DMS53 treated with DMSO at 0.1 percent for 48 hours (cell line): ENCODE data around the gene MRPS14.
"Not testable (repeated sequence)": the region's sequence is repeated elsewhere in the genome, so short reads cannot be mapped to it uniquely, and the experiment has no call there.

ENCODE experiments used
- DNase-seq: peaks from one replicate; lab custom pipeline; 2025; ENCODE audit not compliant: unreplicated experiment; lab: John Stamatoyannopoulos, UW

Gene MRPS14

DNA sequence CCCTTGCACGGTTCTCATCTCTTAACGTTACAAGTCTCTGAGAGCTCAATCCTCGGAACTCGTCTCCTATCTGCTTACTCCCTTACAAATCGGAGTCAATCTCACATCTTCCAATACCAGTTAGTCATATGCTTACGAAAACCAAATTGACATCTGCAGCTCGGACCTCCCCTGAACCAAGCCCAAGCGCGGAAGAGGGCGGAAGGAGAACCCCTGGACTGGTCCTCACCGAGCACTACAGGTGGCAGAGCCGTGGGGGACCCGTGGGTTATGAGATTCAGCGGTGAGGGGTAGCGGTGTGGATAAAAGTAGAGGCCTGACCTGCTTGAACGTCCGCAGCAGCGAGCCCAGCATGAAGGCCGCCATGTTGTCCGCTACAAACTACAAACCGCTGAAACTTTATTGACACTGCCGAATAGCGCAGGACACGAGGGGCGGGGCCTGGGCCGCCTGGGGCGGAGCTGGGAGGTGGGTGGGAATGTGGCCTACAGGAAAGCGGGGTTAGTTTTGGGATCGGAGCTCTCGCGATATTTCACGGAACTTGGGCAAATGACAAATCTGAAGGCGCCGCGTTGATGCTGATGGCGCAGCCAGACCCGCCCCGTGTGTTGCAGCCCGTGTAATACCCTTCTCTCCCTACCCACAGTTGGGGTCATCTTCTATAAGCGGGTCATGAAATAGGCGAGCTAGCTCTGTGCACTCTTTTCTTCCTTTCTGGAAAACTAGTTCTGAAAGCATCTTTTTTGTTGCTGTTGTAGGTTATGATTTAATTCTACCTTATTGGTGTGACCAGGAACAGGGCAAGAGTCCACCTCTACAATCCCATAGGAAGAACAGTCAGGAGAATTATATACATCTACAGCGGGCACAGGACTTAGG lies at the start of gene MRPS14:
MRPS14 (minus strand) TSS at position 383 of the 879 bp plus-strand sequence; CDS start at position 366, 17 bp downstream.
- peak; percentile 85 for DNase-seq

DNA sequence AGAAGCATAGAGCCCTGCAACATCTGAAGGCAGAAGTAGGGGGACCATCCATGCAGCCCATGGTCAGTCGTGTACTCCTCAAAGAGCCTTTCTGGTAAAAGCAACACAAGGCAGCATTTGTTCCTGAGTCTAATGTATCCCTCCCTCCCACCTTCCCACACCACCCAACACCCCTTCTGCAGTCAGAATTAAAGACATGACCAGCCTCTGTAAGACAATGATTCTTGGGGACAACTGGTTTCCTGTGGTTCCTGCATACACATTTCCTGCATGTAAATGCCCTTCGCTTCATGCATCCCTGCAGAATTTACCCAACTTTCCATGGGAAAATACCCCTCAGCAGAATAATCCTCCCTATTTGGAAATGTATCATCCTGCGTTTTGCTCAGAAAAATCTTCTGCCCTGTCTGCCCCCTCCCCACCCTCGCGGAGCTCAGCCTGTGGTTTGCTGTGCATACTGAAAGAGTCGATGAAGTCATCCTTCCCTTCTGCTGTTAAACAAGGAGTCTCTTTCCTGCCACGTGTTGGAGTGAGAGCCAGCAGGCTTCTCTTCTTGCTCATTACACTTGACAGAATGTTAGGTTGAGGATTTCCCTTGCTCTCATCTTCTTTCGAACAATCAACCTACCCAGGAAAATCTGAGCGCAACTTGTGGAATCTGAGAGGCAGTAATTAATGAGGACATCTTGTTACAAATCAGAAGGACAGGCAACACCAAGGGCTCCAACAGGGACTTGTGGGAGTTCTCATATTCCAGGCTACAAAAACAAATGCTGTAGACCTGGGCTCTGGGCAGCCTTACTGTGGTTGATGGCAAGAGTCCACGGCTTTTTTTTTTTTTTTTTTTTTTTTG lies 49.1 kb upstream of the MRPS14 start:
- DNase-seq: no peak

DNA sequence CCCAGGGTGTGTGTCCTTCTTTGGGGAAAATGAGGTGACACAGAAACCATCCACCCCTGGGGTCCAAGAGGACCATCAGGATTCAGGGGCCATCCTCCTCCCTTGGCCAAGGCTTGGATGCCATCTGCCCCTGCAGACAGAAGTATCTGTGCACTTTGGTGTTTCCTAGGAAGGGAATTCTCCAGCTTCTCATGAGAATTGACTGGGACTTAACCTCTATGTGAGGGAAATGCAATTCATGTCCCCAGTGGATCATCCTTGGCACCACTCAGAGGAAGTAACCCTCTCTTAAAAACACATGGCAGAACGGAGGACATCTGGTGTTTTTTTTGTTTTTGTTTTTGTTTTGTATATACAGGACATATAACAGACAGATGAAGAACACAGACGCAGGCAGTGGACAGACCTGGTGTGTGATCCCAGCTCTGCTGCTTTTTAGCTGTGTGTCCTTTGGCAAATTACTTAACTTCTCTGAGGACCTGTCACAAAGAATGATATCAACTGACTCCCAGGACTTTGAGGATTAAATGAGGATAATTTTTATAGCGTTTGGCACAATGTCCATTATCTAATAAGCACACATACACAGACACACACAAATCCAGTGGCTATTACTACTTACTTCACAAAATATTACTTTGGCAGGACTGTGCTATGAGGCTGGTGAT lies 48.2 kb upstream of the MRPS14 start:
- no peak for DNase-seq

DNA sequence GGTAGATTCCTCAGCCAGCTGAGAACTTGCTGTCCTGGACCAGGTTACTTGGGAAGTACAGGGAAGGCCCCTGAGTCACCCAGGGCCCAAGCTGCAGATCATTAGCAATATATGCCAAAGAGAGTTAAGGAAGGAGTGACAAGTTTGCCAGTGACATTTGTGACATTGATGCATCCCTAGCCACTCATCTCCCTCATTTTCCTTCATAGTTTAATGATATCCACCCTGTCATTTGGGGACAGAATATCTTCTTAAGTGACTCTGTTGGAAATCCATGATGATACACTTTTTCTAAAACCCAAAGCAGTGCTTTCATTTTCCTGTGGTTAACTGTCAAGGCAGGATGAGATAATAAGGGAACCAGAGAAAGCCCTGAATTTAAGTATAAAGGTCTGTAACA lies 47.6 kb upstream of the MRPS14 start:
- DNase-seq: no peak

DNA sequence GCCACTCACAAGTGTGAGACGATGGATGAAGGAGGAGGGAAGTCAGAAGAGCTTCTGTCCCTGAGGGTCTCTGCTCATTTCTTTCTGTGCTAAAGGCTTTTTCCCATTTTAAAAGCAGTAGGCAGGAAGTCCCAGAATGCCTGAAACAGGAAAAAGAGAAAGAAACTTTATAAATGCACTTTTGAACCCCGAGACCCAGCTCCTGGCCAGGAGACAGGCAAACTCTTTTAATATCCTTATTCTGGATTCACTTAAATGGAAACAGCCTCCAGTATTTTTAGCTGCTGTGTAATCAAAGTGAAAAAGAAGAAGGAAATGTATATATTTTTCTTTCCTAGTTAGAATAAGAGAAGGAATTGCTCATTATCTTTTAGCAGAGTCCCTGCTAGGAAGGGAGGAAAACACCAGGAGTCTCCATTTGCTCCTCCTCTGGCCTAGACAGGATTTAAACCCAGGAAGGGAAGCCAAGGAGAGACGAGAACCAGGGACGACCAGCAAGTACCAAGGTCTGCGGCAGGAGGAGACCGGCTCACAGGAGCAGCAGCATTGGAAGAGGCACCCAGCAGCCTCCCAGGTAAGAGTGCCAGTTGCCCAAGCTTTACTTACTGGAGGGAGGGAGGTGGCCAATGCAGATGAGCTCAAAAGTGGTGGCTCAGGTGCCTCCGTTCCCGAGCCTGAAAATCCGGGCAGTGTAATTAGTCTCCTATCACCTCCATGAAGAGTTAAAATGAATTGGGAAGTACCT lies 44.3 kb upstream of the MRPS14 start, which contains the start of gene TNN:
TNN (plus strand) TSS at position 472 of the 745 bp plus-strand sequence. CDS start 9,586 bp downstream, outside the sequence.
- DNase-seq: no peak

DNA sequence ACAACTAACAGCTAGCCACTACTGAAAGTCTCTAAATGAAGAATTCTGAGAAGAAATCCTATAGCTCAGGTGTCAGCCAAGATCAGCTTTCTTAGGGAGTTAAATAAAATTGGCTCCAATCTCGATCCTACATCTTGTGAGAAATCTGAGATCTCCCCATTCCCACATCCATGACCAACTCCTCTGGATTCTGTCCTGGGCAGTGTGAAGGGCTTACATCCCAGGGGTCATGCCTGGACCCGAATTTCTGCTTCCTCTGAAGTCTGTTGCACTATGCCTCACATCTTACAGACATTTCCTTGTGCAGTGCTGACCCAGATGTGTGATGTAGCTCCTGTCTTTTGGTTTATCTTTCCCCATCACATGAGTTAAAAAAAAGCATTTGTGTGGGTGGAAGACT lies 39.6 kb upstream of the MRPS14 start:
- DNase-seq: no peak

DNA sequence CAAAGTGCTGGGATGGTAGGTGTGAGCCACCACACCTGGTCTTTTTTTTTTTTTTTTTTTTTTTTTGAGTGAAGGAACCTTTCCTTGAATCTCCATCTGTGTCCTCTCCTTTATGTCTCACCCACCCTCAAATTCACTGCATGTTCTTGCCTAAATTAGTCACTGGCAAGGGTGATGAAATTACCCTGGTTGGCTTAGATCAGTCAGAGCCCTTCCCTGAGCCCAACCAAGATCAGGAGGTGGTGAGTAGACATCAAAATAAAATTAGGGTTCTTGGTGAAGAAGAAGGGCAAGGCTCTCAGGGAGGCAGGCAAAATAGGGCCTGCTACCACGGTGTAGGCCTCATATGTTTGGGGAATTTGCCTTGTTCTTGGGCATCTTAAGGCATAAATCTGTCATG lies 39.1 kb upstream of the MRPS14 start:
- DNase-seq: no peak

DNA sequence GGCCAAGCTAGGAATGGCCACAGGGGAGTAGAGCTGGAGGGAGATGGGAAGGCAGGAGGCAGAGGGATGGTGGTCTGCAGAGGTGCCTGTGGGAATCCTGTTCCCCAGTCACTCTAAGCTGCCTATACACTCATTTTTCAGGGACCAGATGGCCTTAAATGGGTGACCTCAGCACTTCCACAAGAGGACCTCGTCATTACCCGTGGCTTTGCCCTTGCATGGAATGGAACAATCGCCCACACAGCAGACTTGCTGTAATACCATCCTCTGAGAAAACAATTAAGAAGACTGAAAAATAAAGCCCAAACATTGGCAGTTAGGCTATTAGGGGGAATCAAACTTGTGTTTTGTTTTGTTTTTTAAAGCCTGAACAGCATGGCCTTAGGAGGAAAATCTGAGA lies 31.5 kb upstream of the MRPS14 start:
- DNase-seq: no peak

DNA sequence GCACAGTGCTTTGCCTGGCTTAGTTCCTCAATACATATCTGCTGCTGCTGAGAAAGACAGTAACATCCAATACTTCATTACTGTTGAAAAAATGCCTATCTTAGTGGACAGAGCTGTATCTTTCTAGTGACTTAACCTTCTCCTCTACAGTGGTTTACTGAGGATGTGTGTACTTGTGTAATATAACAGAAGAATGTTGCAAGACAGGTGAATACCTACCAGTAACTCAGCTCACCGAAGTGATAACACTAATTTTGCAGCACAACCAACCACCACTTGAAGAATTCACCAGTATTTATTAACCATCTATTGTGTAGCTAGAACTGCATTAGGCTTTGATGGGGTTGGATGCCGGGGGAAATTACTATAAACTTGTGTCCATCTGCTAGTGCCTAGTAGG lies 27.8 kb upstream of the MRPS14 start:
- no peak for DNase-seq

DNA sequence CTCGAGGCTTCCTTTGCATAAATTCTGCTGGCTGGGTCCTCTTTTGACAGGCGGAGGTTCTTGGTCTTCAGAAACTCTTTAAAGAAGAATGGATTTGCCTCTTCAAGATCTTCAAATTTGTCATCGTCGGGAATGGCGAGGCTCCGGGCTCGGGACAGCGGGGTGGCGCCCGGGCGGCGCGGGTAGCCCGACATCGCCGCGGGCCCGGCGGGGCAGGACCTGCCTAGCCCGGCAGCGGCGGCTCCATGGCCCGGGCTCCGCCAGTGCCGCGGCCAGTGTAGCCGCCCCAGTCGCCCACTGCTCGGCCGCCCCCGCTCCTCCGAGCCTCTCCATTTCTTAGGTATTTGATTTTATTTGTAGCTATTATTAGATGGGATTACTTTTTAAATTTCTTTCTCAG lies 22.3 kb upstream of the MRPS14 start:
- DNase-seq: no peak

DNA sequence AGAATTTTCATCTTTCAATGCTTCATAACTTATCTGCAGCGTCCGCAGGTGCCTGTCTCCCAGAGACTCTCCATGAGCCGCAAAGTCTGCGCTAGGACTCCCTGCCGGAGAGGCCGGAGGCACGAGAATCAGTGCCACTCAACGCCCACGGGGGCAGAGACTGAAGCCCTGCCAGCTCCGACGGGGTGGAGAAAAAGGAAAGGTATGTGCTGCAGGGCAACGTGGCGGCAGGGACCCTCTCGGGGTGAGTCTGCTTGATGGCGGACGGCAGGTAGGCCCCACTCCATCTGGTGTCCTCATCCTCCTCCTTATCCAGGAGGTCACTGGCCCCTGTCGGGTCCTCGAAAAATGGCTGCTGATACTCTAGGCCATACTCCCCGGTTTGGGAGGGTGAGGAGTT lies 21.9 kb upstream of the MRPS14 start:
- no peak for DNase-seq

DNA sequence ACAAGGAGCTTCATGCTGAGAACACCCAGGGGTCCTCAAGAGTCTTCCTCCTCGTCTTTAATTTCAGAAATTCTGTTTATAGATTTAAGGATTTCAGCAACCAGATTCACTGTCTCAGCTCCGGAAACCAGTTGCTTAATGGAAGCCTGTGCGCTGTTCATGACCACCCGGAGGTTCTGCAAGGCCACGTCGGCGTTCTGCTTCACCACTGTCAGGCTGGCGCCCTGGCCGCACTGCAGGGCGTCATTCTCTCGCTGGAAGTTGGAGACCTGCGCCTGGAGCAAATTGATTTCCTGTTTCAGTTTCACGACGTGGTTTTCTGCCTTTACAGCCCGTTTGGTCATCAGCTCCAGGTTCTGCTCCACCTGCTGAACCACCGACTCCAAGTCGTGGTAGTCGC lies 21.4 kb upstream of the MRPS14 start:
- DNase-seq: not testable (repeated sequence)

DNA sequence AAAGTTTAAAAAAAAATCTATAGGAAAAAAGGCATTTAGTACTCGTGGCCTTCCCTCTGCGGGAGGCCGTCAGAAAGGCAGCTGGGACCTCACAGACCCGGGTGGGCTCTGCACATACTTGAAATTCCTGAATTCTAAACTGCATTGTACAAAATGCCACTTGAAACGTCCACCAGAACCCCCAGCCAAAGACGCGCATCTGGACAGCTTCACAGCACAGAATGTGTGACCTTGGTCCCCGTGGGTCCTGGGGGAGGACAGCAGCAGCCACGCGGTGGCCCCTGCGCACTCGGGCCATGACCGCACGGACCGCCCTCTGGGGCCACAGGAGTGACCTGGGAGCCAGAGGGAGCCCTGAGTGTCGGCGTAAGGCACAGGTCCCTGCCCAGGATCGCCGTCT lies 20.6 kb upstream of the MRPS14 start:
- DNase-seq: no peak

DNA sequence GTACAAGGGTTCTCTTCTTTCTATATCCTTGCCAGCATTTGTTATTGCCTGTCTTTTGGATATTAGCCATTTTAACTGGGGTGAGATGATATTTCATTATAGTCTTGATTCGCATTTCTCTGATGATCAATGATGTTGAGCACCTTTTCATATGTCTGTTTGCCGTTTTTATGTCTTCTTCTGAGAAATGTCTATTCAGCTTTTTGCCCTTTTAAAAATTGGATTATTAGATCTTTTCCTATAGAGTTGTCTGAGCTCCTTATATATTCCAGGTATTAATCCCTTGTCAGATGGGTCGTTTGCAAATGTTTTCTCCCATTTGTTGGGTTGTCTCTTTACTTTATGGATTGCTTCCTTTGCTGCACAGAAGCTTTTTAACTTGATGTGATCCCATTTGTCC lies 19.4 kb upstream of the MRPS14 start:
- no peak for DNase-seq

DNA sequence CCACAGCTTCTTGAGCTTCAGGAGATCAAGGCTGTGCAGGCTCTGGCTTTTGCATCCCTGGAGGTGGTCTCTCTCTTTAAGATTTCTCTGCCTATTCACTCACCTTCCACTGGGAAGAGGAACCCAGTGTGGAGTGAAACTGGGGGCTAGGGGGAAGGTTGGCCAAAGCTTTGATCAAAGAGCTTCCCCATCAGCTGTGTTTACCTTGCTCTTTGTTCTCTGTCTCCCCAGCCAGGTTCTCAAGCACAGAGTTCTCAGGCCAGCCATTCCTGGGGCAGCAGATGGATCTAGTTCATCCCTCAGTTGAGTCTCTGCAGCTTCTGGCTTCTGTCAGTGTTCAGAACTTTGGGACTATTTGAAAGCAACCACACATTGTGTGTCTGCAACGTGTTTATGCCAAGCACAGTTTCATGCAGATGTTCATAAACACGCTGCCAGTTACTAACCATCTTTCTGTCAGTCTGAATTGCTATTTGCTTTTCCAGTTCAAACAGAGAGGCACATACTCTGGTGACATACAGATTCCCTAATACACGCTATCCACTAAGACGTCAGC lies 17.2 kb upstream of the MRPS14 start:
- peak; percentile 55 for DNase-seq

DNA sequence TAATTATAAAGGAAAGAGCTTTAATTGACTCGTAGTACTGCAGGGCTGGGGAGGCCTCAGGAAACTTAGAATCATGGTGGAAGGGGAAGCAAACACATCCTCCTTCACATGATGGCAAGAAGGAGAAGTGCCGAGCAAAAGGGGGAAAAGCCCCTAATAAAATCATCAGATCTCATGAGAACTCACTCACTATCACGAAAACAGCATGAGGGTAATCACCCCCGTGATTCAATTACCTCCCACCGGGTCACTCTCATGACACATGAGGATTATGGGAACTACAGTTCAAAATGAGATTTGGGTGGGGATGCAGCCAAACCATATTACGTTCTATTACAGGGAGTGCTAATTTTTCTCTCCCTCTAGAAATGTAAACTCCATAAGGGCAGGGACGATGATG lies 14.2 kb upstream of the MRPS14 start:
- DNase-seq: no peak

DNA sequence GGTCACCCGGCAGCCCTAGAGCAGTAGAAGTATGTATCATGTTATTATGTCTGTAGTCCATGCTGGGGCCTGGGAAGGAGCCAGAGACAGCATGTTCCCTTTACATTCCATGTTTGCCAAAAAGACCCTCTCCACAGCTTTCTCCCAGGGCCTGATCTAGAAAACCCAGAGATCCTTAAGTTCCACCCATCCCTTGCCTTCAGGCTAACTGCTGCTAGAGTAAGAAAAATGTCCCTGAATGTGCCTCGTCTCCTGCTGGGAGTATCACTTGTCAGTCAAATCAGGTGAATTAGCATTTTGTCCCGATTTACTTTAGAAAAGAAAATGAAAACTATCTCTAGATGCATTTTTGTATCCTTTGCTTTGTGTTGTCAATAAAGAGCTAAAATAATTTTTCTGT lies 13.3 kb upstream of the MRPS14 start:
- DNase-seq: no peak

DNA sequence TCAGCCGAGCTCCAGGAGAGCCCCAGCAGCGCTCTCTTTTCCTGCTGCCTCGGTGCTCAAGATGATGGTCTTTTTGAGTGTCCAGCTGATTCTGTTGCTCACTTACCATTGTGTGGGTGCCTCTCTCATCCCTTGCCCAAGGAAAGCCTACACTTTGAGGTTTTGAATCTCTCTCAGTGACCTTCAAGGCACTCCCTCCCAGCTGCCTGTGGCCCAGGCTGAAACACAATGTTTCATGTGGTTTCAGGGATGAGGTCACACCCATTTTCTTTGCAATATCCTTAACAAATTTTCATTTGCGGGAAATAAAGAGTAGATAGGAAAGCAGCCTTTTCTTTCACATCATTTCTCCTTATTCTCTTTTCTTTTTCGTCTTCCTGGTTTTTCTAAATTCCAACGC lies 12.6 kb upstream of the MRPS14 start:
- no peak for DNase-seq

DNA sequence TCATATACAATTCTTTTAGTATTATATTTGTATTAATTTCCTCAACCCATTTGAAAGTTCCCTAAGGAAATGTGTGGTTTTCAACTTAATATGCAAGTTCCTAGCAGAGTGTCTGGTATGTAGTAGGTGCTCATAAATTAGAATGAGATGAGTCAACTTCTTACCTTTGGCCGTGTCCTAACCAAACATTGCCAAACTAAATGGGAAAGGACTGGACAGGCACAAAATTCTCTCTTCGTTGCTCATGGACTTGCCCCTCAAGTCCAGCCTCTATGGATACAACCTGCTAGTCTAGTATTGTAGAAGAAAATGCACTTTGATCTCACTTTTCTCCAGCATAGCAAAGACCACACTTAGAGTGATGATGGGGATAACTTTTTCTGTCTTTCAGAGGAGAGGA lies 11.6 kb upstream of the MRPS14 start:
- DNase-seq: no peak

DNA sequence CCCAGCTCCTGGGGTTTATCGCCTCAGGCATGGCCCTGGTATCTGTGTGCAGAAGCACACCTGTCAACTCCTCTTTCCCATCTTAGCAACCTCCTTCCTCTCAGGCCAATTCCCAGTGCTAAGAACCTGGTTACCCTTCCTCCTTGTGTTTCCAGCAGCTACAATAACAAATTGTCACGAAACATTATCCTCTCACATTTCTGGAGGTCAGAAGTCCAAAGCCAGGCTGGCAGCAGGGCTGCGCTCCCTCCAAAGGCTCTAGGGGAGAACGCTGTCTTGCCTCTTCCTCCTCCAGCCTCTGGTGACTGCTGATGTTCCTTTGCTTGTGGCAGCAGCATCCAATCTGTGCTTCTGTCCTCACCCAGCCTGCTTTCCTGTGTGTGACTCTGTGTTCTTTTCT lies 10.7 kb upstream of the MRPS14 start:
- no peak for DNase-seq
